ENCODE results near the gene C19orf81. TPM values are rescaled to one million over a fixed set of nuclear protein-coding genes. Genes with fewer than 3 reads are reported as not detected.

C19orf81 gene
- total and polyA plus RNA-seq, 8 donors: 2.2 TPM; not detected in 7

DNA sequence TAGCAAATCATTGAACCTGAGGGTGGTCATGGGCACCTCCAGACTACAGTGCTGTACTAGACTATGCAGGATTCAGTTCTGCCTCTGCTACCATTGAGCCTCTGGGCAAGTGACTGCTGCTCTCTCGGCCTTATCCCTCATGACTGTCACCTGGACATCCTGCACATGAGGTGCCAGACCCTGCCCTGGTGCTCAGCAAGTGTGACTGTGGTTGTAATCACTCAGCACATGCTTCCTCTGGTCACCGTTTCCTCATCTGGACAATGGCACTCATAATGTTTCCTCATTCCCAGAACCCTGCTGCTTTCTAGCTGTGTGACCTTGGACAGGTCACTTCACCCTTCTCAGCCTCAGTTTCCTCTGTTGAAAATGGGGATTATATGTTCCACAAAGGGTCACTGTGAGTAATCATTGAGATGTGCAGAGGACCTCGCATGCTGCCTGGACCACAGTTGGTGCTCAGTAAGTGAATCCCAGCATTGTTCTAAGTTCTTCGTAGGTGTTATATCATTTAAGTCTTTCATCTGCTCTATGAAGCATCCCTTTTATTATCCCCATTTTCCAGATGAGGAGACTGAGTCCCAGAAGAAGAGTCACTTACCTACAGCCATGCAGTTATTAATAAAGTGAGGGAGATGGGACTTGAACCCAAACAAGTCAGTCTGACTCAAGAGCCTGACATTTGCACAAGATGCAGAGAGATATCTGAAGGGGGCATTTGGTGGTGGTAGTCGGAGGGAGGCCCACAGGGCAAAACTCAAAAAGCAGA, 12.7 kb upstream of the C19orf81 start:
- Histone ChIP-seq H3K36me3 (no peaks in the 10 kb centered on the region), H3K4me3 (no peak overlapping the region), H3K9me3 (peaks cover 0 to 29% of the 10 kb centered on the region in 2 donors), H3K27ac (no peak overlapping the region), H3K27me3 (peaks cover 22 to 65% of the 10 kb centered on the region in 2 donors), H3K4me1 (no peaks in the 10 kb centered on the region)
- no peak for DNase-seq
- ATAC-seq: no peak
- TF ChIP-seq, protein P1, sequence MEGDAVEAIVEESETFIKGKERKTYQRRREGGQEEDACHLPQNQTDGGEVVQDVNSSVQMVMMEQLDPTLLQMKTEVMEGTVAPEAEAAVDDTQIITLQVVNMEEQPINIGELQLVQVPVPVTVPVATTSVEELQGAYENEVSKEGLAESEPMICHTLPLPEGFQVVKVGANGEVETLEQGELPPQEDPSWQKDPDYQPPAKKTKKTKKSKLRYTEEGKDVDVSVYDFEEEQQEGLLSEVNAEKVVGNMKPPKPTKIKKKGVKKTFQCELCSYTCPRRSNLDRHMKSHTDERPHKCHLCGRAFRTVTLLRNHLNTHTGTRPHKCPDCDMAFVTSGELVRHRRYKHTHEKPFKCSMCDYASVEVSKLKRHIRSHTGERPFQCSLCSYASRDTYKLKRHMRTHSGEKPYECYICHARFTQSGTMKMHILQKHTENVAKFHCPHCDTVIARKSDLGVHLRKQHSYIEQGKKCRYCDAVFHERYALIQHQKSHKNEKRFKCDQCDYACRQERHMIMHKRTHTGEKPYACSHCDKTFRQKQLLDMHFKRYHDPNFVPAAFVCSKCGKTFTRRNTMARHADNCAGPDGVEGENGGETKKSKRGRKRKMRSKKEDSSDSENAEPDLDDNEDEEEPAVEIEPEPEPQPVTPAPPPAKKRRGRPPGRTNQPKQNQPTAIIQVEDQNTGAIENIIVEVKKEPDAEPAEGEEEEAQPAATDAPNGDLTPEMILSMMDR (IDR thresholded peaks at IDR 0.05): no peak
- intact Hi-C loops (cut with DNase I): no loop called here

DNA sequence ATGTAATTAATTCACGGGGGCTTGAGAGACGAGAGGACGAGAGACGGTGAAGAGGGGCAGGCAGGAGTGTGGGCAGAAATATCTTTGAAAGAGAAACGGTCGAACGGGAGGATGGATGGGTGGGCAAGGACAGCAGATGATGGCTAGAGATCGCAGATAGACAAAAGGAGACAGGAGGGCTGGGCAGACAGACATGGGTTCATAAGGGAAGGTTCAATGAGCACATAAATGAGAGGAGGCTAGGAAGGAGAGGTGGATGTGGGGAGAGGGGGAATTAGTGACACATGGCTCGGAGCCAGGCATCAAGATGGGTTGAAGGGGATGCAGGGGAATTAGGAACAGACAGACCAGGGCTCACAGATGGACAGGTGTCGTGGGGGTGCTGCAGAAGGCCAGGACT, 10.6 kb upstream of the C19orf81 start:
- no peak for ATAC-seq
- DNase-seq: no peak
- Histone ChIP-seq H3K36me3 (no peaks in the 10 kb centered on the region), H3K27me3 (peaks cover 22 to 74% of the 10 kb centered on the region in 2 donors), H3K4me3 (no peak overlapping the region), H3K9me3 (peaks cover 0 to 20% of the 10 kb centered on the region in 2 donors), H3K4me1 (no peaks in the 10 kb centered on the region), H3K27ac (no peak overlapping the region)
- intact Hi-C loops (cut with DNase I): no loop called here
- TF ChIP-seq, protein P1 (IDR thresholded peaks at IDR 0.05): no peak

- ATAC-seq (peak; percentile 92), DNase-seq (peak in 1 of 4 donors; percentile 23)
- TF ChIP-seq, protein P1 (IDR thresholded peaks at IDR 0.05): no peak
- H3K36me3 ChIP-seq: no peaks in the 10 kb centered on the region
- H3K4me3 ChIP-seq: peak within 1 kb of the TSS; percentile 15 to 34
- H3K4me1 ChIP-seq: no peaks in the 10 kb centered on the region
- peaks cover 0 to 12% of the 10 kb centered on the region in 2 donors for H3K9me3 ChIP-seq
- peaks cover 22 to 82% of the 10 kb centered on the region in 2 donors for H3K27me3 ChIP-seq
- no peak within 1 kb of the TSS for H3K27ac ChIP-seq
- intact Hi-C loops (cut with DNase I): no loop called here
These were observed 9.8 kb upstream of the C19orf81 start, which contains the start of gene SYT3 for GRCh38 chr19:50639121-50640112. Gene SYT3 (minus strand): TSS chr19:50639881. CDS start chr19:50637411, 2,470 bp downstream.

GRCh38 chr19:50640368-50640767, 8.9 kb upstream of the C19orf81 start:
- Histone ChIP-seq H3K36me3 (no peaks in the 10 kb centered on the region), H3K4me3 (no peak overlapping the region), H3K27ac (no peak overlapping the region), H3K9me3 (peaks cover 0 to 3% of the 10 kb centered on the region in 2 donors), H3K4me1 (no peaks in the 10 kb centered on the region), H3K27me3 (peaks cover 22 to 91% of the 10 kb centered on the region in 2 donors)
- DNase-seq: no peak
- intact Hi-C loops (cut with DNase I): no loop called here
- ATAC-seq: no peak
- TF ChIP-seq, protein P1 (IDR thresholded peaks at IDR 0.05): no peak

Data from left lung (tissue), 10 donors.